ENCODE results near the gene PRLR.
"Not testable (repeated sequence)": the region's sequence is repeated elsewhere in the genome, so short reads cannot be mapped to it uniquely, and the experiment has no call there.

PRLR gene

GRCh38 chr5:35248843-35249780, 18.8 kb upstream of the PRLR start:
- DNase-seq (ENCODE audit: low read depth, low spot score) = no peak
- Histone ChIP-seq H3K36me3 (ENCODE audit: insufficient read depth, low read length) (no peaks in the 10 kb centered on the region), H3K27ac (no peak overlapping the region; the same call in 1 of the 2 replicates), H3K9me3 (ENCODE audit: low read depth, low read length) (no peaks in the 10 kb centered on the region), H3K9ac (ENCODE audit: insufficient read length) (no peak overlapping the region), H3K4me3 (peak overlapping the region; percentile 30; the same call in 1 of the 2 replicates)
- TF ChIP-seq FOXP2 (optimal IDR thresholded peaks at IDR 0.05; ENCODE audit: control extremely low read depth, extremely low read length, insufficient read depth) (no peak), POLR2AphosphoS5 (IDR thresholded peaks at IDR 0.05; ENCODE audit: borderline replicate concordance, low read depth, low read length) (no peak), EZH2 (IDR thresholded peaks at IDR 0.05) (no peak)

- Histone ChIP-seq H3K27ac (no peak overlapping the region), H3K9ac (ENCODE audit: insufficient read length) (no peak overlapping the region), H3K36me3 (ENCODE audit: insufficient read depth, low read length) (no peaks in the 10 kb centered on the region), H3K4me3 (no peak overlapping the region), H3K9me3 (ENCODE audit: low read depth, low read length) (no peaks in the 10 kb centered on the region)
- no peak for DNase-seq (ENCODE audit: low read depth, low spot score)
- no peak for TF ChIP-seq POLR2AphosphoS5 (IDR thresholded peaks at IDR 0.05; ENCODE audit: borderline replicate concordance, low read depth, low read length)
- no peak for TF ChIP-seq EZH2 (IDR thresholded peaks at IDR 0.05)
- no peak for TF ChIP-seq FOXP2 (optimal IDR thresholded peaks at IDR 0.05; ENCODE audit: control extremely low read depth, extremely low read length, insufficient read depth)
Observed at GRCh38 chr5:35247648-35248034, 17.4 kb upstream of the PRLR start.

- TF ChIP-seq FOXP2 (optimal IDR thresholded peaks at IDR 0.05; ENCODE audit: control extremely low read depth, extremely low read length, insufficient read depth) (no peak), EZH2 (IDR thresholded peaks at IDR 0.05) (no peak), POLR2AphosphoS5 (IDR thresholded peaks at IDR 0.05; ENCODE audit: borderline replicate concordance, low read depth, low read length) (no peak)
- no peak overlapping the region for H3K4me3 ChIP-seq
- H3K36me3 ChIP-seq (ENCODE audit: insufficient read depth, low read length) = no peaks in the 10 kb centered on the region
- H3K9ac ChIP-seq (ENCODE audit: insufficient read length) = no peak overlapping the region
- H3K27ac ChIP-seq = no peak overlapping the region
- no peak for DNase-seq (ENCODE audit: low read depth, low spot score)
- H3K9me3 ChIP-seq (ENCODE audit: low read depth, low read length) = no peaks in the 10 kb centered on the region
Observed at GRCh38 chr5:35246900-35247647, 16.8 kb upstream of the PRLR start.

GRCh38 chr5:35246411-35246810, 16.1 kb upstream of the PRLR start:
- Histone ChIP-seq H3K36me3 (ENCODE audit: insufficient read depth, low read length) (no peaks in the 10 kb centered on the region), H3K27ac (no peak overlapping the region), H3K9me3 (ENCODE audit: low read depth, low read length) (no peaks in the 10 kb centered on the region), H3K9ac (ENCODE audit: insufficient read length) (no peak overlapping the region), H3K4me3 (no peak overlapping the region)
- TF ChIP-seq EZH2 (IDR thresholded peaks at IDR 0.05) = no peak
- TF ChIP-seq FOXP2 (optimal IDR thresholded peaks at IDR 0.05; ENCODE audit: control extremely low read depth, extremely low read length, insufficient read depth) = no peak
- TF ChIP-seq POLR2AphosphoS5 (IDR thresholded peaks at IDR 0.05; ENCODE audit: borderline replicate concordance, low read depth, low read length) = no peak
- no peak for DNase-seq (ENCODE audit: low read depth, low spot score)

GRCh38 chr5:35245371-35245770, 15.1 kb upstream of the PRLR start:
- not testable (repeated sequence) for H3K9me3 ChIP-seq (ENCODE audit: low read depth, low read length); H3K36me3 ChIP-seq (ENCODE audit: insufficient read depth, low read length); H3K27ac ChIP-seq; DNase-seq (ENCODE audit: low read depth, low spot score); H3K4me3 ChIP-seq; H3K9ac ChIP-seq (ENCODE audit: insufficient read length)

- Histone ChIP-seq H3K9ac (ENCODE audit: insufficient read length) (no peak overlapping the region), H3K36me3 (ENCODE audit: insufficient read depth, low read length) (no peaks in the 10 kb centered on the region), H3K27ac (no peak overlapping the region), H3K9me3 (ENCODE audit: low read depth, low read length) (no peaks in the 10 kb centered on the region), H3K4me3 (no peak overlapping the region)
- no peak for TF ChIP-seq POLR2AphosphoS5 (IDR thresholded peaks at IDR 0.05; ENCODE audit: borderline replicate concordance, low read depth, low read length)
- TF ChIP-seq EZH2 (IDR thresholded peaks at IDR 0.05) = no peak
- TF ChIP-seq FOXP2 (optimal IDR thresholded peaks at IDR 0.05; ENCODE audit: control extremely low read depth, extremely low read length, insufficient read depth) = no peak
- no peak for DNase-seq (ENCODE audit: low read depth, low spot score)
Observed at GRCh38 chr5:35244171-35244570, 13.9 kb upstream of the PRLR start.

GRCh38 chr5:35242702-35243258, 12.5 kb upstream of the PRLR start:
- TF ChIP-seq FOXP2 (optimal IDR thresholded peaks at IDR 0.05; ENCODE audit: control extremely low read depth, extremely low read length, insufficient read depth) (no peak), POLR2AphosphoS5 (IDR thresholded peaks at IDR 0.05; ENCODE audit: borderline replicate concordance, low read depth, low read length) (no peak), EZH2 (IDR thresholded peaks at IDR 0.05) (no peak)
- Histone ChIP-seq H3K27ac (no peak overlapping the region), H3K36me3 (ENCODE audit: insufficient read depth, low read length) (no peaks in the 10 kb centered on the region), H3K9me3 (ENCODE audit: low read depth, low read length) (no peaks in the 10 kb centered on the region), H3K4me3 (no peak overlapping the region), H3K9ac (ENCODE audit: insufficient read length) (no peak overlapping the region)
- no peak for DNase-seq (ENCODE audit: low read depth, low spot score)

GRCh38 chr5:35240892-35241291, 10.6 kb upstream of the PRLR start:
- no peak overlapping the region for H3K4me3 ChIP-seq
- no peak overlapping the region for H3K27ac ChIP-seq
- H3K36me3 ChIP-seq (ENCODE audit: insufficient read depth, low read length) = no peaks in the 10 kb centered on the region
- H3K9me3 ChIP-seq (ENCODE audit: low read depth, low read length) = no peaks in the 10 kb centered on the region
- TF ChIP-seq EZH2 (IDR thresholded peaks at IDR 0.05) (no peak), FOXP2 (optimal IDR thresholded peaks at IDR 0.05; ENCODE audit: control extremely low read depth, extremely low read length, insufficient read depth) (no peak), POLR2AphosphoS5 (IDR thresholded peaks at IDR 0.05; ENCODE audit: borderline replicate concordance, low read depth, low read length) (no peak)
- H3K9ac ChIP-seq (ENCODE audit: insufficient read length) = no peak overlapping the region
- no peak for DNase-seq (ENCODE audit: low read depth, low spot score)

All from SK-N-MC (cell line).